AG08395 (cell line): ENCODE data around the gene PIGO.

Experiments
- DNase-seq: peaks from one replicate; pipeline ENCODE4 v3.0.0; 2012; ENCODE audit warnings: mixed read lengths, low spot score

Gene PIGO

DNA sequence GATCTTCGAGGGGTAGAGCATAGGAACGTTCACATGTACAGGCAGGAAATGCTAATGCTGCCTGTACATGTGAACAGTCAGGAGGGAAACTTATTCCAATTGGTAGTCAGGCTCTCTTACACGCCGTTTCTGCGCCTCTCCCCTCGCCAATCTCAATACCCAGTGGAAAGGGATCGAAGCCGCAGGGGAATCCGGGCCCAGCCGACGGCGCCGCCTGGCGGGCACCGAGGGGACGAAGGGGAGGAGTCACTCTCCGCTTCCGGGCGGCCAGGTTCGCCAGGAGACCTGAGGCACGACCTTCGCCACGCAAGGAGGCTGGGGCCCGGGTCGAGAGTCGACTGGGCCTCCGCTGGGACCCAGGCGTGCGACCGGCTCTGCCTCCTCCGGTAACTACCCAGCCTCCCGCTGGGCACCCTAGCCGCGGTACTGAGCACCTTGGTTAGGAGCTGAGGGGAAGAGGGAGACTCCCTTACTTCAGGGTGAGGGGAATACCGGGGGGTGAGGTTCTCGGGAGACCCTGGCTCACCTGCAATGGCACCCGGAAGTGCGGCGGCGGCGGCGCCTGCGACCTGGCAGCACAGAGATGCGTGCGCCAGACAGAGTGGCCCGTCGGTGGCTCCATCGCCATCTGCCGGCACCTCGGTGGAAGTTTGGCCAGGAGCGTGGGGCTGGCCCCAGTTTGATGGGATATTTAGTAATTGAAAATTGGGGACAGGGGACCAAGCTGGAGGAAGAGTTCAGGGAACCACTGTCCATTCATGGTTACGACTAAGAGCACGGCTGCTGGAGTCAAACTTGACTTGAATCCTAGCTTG lies at the start of gene PIGO:
Gene PIGO, minus strand, starts transcription at position 557 of the 815 bp plus-strand sequence. CDS start 1,026 bp downstream, outside the sequence.
- peak; percentile 88 for DNase-seq

DNA sequence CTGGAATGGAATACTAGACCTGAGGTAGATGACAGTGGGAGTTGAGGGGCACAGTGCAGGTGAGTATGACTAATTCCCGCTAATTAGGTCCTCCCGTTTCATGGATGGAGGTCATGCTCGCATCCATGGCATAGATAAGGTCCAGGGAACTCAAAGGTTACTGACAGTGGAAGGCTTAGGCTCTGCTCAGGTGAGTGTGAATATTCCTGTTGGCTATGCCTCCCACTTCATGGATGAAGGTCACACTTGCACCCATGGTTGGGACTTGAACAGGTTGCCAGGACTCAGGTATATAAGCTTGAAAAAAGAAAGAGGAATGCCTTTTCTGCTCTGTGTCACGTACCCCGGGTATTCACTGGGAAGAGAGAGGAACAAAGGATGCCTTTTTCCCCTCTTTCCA lies 45.6 kb upstream of the PIGO start:
- no peak for DNase-seq

DNA sequence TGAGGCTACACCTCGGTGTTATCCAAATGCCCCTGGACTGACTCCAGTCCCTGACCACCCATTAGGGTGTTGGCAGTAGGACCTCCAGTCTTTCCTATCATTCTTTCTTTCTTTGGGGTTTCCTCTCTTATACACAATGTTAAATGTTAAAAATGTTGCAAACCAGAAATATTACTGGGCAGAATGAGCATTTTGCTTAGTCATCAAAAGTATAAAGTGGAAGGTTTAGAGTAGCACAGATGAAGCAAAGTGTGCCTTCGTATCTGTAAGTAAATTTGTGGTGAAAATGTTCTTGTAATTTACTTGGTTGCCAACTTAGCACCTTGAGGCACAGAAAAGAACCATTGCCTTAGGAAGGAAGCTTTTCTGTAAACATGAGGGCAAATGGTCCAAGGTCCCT lies 43.7 kb upstream of the PIGO start:
- DNase-seq = no peak

DNA sequence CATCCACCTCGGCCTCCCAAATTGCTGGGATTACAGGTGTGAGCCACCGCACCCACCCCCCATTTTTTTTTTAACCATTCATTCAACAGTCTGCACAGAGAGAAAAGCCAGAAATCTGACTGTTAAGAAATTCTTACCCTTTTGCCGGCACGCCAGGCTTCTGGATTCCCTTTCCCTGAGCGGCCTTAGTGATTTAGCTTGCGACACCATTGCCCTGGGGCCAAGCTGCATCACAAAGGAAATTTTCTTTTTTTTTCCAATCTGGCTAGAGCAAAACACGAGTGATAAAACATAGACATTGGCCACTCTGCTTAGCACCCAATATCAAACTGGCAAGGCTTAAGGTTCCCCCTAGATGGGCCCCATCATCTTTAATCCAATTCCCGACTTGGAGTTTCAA lies 40.5 kb upstream of the PIGO start:
- no peak for DNase-seq

DNA sequence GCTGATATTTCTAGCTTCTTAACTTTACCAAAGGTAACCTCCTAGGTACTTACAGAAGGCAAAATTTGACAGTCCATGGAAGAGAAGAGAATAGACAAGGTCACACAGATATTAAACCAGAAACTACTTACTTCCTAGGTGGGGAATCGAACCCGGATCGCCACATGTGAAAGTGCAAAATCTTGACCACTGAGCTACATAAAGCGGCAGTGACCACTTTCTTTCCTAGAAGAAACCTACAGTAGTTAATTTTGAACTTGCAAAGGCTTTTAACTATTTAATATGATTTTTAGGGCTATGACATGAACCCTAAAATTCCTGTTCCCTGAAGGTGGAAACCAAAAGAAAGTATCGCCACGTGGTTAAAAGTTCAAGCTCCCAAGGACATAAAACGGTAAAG lies 39.6 kb upstream of the PIGO start:
- DNase-seq = no peak

DNA sequence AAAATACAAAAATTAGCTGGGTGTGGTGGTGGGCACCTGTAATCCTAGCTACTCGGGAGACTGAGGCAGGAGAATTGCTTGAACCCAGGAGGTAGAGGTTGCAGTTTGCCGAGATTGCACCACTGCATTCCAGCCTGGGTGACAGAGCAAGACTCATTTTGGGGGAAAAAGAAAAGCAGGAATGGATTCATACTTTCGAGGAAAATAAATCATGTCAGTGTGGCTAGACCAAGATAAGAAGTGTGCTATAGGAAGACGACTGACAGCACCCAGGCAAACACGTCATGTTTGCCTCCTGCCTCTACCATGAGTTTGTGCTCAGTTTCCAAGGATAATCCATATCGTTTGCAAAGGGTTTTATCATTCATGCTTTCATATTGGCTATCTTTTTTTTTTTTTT lies 38.5 kb upstream of the PIGO start:
- DNase-seq = no peak

DNA sequence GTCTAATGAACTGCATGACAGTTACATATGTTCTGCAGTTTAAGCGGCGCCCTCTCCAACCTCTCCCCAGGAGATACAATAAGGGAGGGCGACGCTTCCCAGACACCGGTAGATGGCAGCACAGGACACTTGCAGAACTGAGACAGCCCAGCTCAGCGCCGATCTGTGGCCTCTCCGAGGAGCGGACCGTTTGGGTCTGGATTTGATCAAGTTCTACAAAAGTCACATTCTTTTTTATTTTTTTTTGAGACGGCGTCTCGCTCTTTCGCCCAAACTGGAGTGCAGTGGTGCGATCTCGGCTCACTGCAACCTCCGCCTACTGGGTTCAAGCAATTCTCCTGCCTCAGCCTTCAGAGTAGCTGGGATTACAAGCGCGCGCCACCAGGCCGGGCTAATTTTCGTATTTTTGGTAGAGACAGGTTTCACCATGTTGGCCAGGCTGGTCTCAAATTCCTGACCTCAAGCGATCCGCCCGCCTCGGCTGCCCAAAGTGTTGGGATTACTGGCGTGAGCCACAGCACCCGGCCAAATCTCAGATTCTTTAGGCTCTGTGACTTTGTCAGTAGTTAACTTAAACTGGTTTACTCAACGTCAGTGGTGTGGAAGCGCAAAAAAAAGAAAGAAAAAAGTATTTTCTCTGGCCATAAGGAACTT lies 20.6 kb upstream of the PIGO start:
- DNase-seq = peak; percentile 84

DNA sequence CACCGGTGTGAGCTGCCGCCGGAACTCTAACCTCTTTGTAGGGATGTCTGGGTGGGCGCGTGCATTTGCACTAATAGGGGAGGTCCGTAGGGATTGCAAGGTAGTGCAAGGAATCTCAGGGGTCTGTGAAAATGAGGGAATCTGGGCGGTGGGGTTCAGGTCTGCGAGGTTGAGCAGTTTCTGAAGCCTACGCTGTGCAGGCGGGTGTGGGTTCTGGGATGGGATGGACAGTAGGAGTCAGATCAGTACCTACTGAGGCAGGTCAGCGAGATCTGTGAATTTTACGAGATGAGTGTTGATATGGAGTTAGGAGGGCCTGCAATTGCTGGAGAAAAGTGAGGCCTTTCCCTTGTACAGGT lies 20.1 kb upstream of the PIGO start:
- no peak for DNase-seq

DNA sequence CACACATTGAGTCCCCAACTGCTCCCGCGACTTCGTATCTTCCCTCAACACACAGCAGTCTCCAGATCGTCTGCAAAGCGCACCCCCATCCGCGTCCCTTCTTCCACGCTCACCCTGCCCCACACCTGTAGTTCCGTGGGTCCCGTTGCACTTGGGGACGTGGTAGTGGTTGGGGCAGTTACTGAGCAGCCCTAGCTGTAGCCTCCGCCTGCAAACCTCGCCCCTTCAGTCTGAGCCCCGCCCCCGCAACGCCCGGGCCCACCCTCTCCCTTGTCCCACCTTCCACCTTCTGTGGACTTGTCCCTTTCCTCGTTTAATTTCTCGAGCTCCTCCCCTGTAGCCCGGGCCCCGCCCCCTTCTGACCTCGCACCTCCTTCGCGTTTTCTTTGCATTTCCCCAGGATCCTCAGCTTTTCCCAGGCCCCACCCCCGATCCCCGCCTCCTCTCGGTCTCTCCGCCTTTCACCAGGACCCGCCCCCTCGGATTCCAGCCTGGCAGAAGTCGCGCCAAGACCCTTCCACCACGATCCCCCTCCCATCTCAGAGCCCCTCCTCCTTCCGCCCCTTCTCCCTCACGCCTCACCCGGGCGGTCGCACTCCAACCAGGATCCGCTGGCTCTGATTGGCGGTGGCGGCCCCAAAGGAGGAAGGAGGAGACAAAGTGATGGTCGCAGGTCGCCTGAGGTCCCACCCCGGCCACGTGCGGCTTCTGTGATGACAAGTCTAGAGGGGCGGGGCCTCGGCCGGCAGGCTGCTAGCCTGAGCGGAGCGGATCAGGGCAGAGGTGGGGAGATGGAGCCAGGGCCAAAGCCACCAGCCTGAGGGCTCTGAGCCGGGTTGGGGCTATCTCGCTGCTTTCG lies 19.5 kb upstream of the PIGO start, which contains the start of gene ATOSB:
Gene ATOSB, minus strand, starts transcription at position 183 of the 859 bp plus-strand sequence. CDS start 7,588 bp downstream, outside the sequence.
- DNase-seq = peak; percentile 93

DNA sequence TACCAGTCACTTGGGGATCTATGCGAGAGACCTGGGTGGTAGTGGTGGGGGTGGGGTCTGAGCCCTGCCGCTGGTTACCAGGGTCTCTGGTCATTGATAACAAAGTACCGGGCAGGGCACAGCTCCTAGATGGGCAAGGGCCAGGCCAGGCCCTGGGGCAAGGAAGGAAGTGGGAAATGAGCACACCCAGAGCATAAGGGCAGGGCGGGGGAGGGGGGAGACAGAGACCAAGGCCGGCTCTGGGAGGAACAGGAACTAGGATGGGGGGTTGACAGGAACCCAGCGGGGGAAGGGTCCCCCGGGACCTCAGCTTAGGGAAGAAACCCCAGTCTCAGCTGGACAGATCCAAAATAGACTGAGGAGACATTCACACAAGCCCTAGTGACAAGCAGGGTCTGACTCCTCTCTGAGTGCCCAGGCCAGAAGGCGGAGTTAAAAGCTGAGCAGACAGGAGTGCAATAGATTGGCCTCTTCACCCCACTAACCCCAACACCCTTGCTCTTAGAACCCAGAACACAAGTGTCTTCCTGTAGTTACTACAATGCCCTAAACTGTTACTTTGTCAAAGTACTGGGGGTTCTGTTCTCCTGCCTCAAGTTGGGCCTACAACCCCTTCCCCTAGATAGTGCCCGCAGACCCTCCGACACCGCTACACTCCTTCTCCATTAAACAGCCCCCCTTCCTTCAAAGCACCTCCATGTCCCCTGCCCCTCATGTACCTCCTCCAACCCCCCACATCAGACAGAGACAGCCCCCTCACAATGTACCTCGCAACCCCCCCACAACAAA lies 18.6 kb upstream of the PIGO start:
- DNase-seq = peak; percentile 23

DNA sequence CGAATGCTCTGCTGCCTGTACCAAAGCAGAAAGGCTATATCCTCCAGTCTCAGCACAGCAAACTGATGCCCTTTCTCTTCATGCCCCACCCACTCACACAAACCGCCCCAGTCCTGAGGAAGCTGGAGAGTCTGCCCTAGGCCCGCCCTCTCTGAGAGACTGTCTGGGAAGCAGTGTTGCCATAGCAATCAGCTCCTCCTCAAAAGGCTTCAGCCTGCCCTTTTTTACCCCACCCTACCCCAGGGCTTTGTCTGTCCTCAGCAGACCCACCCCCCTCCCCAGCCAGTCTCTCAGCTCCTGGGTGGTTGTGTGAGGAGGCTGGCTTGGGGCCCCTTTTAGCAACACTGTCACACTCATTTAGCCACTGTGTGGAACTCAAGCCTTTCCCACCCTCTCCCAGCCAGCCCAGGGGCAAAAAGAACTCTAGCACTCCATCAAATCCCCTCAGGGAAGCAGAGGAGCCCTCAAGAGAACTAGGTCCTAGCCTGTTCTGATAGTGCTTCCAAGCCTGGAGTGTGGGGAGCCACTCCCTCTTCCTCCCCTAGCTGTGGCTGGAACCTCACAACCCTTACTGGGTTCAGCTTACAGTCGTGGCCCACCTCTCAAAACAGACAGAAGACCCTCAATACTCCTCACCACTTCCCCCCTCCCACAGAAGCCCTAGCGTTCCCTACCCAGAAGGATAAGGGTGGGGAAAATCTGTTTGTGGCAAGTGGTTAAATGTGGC lies 17.9 kb upstream of the PIGO start:
- peak; percentile 91 for DNase-seq

DNA sequence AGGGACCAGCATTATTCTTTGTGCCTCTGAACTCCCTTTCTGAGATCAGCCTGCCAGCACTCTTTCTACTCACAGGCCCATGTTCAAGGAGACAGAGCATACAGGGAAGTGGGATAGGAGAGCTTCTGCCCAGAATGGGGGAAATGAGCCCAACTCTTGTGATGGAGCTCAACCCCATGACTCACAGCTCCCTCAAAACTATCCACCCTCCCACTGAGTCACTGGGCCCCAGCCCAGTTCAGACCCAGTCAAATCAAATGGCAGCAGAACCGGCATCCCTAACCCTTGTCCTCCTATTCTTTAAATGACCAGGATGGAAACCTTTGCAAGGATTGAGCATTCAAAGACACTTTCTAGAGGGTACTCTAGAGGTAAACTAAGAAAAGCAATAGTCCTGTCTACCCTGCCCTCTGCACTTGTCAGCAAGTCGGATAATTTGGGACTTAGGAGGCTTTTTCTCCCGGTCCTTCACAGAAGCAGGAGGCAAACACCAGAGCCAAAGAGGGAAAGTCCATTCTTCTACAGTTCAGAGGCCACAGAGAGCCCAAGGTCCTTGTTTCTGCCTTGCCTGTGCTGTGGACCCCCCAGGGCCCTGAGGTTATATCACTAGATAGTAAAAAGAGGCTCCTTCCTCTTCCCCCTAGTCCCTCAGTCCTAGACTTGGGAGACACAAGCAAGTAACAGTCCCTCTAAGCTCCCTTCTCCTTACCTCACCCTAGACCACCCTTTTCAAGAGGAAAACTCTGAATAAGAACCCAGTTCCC lies 16.0 kb upstream of the PIGO start:
- peak; percentile 78 for DNase-seq

DNA sequence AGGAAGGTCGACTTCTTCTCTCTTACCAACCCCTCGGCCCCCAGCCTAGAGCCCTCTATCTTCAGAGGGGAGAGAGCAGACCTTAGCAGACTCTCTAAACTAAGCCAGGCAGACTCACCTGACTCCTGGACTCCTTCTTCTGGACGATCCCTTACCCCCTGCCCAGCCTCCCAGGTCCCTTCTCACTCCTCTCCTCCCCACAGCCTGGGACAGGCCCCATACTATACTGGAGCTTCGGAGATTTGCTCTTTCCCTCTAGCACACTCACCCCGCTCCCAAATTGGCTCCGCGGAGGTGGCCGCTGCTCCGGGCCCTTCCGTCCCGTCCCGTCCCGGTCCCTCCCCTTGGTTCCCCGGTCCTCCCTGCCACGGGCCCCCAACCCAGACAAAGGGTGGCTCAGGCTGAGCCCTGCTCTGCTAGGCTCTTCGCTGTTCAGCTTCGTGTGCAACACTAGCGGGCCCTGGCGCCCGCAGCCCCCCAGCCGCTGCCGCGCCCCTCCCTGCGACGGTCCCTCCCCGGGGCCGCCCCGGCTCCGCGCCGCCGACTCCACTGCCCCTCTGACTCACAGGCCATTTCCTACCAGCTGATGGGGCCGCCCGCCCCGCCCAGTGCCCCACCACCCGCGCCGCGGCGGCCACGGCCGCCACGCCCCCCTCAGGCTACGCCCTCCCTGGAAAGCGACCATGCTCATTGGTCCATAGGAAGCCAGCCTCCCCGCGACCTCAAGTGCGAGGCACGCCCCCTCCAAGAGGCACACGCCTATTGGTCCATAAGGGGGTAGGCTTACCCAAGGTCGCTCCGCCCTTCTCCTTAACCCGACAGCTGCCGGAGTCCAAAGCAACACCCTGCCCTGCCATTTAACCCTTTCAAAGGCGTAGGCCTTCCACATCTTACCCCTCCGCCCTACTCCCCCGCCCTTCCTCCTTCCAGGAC lies 14.9 kb upstream of the PIGO start:
- peak; percentile 97 for DNase-seq

DNA sequence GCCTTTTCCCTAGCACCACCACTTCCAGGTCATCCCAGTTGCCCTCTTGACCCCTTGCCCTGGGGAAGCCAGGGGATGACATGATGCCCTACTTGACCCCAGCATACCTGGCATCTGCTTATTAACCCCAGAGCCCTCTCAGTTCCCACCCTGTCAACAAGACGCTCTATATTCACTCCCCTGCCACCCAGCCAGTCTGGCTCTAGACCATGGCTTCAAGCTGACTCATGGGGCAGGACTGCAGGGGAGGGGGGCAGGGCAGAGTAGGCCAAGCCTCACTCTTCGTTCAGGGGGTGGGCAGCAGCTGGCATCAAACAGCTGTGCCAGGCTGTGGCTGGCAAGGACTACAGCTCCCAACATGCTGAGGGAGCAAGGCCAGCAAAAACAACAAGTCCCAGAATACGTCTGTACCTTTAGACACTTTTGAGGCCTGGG lies 14.0 kb upstream of the PIGO start:
- peak; percentile 42 for DNase-seq

DNA sequence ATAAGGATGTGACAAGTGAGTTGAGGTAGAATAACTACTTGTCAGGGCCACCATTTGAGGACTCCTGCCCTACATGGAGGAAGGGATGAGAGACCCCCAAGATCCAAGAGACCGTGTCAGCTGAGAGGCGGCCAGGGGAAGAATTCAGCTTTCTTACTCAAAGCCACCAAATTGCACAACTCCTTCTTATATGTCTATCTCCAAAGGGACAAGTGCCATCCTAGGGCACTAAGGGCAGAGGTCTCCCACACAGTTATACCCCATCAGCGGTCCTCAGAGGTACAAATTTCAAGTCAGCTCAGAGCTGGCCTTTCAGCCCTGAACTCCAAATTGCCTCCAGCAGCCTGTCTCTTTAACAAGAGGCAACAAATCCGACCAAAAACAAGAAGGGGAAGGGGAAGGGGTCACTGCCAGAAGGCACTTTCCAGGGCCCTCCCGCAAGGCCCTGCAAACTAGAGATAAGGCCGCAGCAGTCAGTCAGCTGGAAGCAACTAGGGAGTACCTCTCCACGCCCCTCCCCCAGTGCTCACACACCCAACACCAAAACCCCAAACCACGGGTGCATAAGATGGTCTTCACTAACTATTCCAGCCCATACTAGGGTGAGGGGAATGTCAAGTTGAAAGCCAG lies 12.7 kb upstream of the PIGO start:
- DNase-seq = no peak

DNA sequence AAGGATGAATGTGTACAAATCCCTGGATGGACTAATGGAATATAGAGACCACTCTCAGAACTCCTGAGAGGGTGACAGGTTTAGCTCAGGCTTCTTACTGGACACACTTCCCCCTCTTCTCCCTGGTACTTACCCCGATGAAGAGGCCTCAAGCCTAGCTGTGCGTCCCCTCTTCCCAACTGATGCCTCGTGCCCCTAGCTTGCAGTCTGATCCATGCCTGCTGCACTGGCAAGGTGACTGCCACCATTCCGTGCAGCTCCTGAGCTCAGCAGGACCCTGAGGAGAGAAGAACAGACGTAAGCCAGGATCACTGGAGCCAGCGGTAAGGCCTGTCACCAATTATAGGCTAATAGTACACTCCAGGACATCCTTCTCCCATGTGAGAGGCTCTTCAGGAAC lies 12.1 kb upstream of the PIGO start:
- DNase-seq = no peak

DNA sequence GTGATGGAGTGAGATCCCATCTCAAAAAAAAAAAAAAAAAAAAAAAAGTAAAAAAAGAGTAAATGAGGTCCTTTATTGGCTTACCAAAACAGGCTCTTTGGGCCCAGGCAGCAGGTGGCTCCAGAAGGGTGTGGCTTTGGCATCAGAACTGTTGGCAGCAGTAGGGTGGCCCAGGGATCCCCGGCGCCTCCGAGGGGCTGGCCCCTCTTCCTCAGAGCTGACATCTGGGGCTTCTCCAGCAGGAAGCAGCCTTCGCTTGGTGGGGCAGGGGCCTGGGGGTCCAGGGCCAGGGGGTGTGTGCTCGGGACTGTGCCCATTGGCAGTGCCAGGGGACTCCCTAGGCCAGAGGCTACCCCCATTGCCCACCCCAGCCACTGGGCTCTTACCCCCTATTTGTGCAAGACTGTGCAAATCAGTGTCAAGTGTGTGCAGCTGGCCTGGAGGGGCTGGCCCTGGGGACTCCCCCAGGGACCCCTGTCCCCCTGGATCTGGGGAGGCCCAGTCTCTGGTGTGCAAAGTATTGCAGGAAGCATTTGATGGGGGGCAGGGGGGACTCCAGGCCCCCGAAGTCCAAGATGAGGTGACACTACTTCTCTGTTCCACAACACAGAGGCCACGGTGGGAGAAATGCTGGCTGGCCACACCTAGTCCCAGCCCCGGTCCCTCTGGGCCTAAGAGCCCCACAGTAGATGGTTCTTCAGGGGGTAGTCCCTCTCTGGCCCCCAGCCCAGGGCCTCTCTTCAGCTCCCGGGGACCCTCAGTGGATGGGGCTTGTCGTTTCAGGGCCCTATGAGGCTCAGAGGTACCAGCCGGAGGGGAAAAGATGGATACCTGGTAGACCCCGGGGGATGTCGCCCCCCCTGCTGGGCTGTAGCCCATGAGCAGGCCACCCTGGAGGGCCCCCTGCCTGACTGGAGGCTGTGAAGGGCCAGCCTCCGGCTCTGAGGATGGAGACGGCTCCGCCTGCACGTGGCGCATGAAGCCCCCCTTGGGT lies 11.2 kb upstream of the PIGO start:
- DNase-seq = no peak
